WI38 (cell line): ENCODE measurements around the gene RAB19.

Experiments used
- H3K4me3 ChIP-seq: 2 replicates; pipeline ENCODE4 v1.5.1; 2011; ENCODE audit warnings: low read depth, mild to moderate bottlenecking, control low read depth, low read length
- CTCF ChIP-seq: IDR thresholded peaks from 2 replicates; pipeline ENCODE4 v1.5.1; 2012; ENCODE audit warnings: low read depth, mild to moderate bottlenecking, control low read depth, low read length

RAB19 gene

GRCh38 chr7:140403878-140404564, at the start of gene RAB19:
Gene RAB19, plus strand, starts transcription at chr7:140404058. Its CDS starts 3,589 bp downstream, at chr7:140407647.
- H3K4me3 ChIP-seq = no peak within 1 kb of the TSS
- no peak for TF ChIP-seq CTCF

- no peak for TF ChIP-seq CTCF
- H3K4me3 ChIP-seq = no peak overlapping the region
These were observed 45.8 kb upstream of the RAB19 start for GRCh38 chr7:140358024-140358411.

- no peak for TF ChIP-seq CTCF
- no peak overlapping the region for H3K4me3 ChIP-seq
These were observed 45.3 kb upstream of the RAB19 start for GRCh38 chr7:140358412-140359051.

- H3K4me3 ChIP-seq = no peak overlapping the region
- TF ChIP-seq CTCF = no peak
These were observed 43.1 kb upstream of the RAB19 start for GRCh38 chr7:140360697-140361229.

GRCh38 chr7:140364819-140365218, 39.0 kb upstream of the RAB19 start:
- no peak for TF ChIP-seq CTCF
- no peak overlapping the region for H3K4me3 ChIP-seq

- TF ChIP-seq CTCF = no peak
- no peak overlapping the region for H3K4me3 ChIP-seq
These were observed 36.3 kb upstream of the RAB19 start for GRCh38 chr7:140367528-140367927.

GRCh38 chr7:140369294-140369693, 34.6 kb upstream of the RAB19 start:
- TF ChIP-seq CTCF = no peak

More at GRCh38 chr7:140369294-140369693, 34.6 kb upstream of the RAB19 start:
- no peak overlapping the region for H3K4me3 ChIP-seq
